GM12878 (cell line): ENCODE measurements around the gene EPB42. TPM values are rescaled to one million over a fixed set of nuclear protein-coding genes. Genes with fewer than 3 reads are reported as not detected.

Experiments
- ATAC-seq: fragments of 200-7000 bp; cut with Tn5 transposase; 3 replicates; pipeline ENCODE4 v1.9.1; 2020; ENCODE audit warnings: mild to moderate bottlenecking, moderate library complexity
- BruUV-seq: library from RNA; stranded (reverse); fragments of 400-500 nt; replicated peaks from 2 replicates; lab custom pipeline; 2021; lab: Mats Ljungman, UMichigan
- CTCF ChIA-PET: fragments of 300-600 bp; sonication (Branson Sonifier 250); formaldehyde crosslinking; extraction: SDS; loops from one replicate; lab custom pipeline; 2021; ENCODE audit warnings: inconsistent platforms; lab: Yijun Ruan, JAX
- POLR2A ChIA-PET: fragments of 350-600 bp; formaldehyde crosslinking; extraction: SDS; loops from one replicate; lab custom pipeline; 2021; ENCODE audit warnings: inconsistent platforms; lab: Charles Lee
- RAD21 ChIA-PET: fragments of 300-600 bp; sonication (Branson Sonifier 250); formaldehyde crosslinking; loops from one replicate; lab custom pipeline; 2023; ENCODE audit warnings: antibody characterized with exemption; ENCODE audit not compliant: unreplicated experiment; lab: Charles Lee
- SMC1A ChIA-PET: fragments of 300-600 bp; sonication (Branson Sonifier 250); formaldehyde crosslinking; loops from one replicate; lab custom pipeline; 2023; ENCODE audit not compliant: unreplicated experiment, uncharacterized antibody; lab: Charles Lee
- DNase-seq: peaks from one replicate; pipeline ENCODE4 v3.0.0-alpha.2; 2011; ENCODE audit warnings: low read depth, low spot score
- FAIRE-seq: peaks from 3 replicates; lab custom pipeline; 2011; peaks lifted over from hg19 to GRCh38; lab: Jason Lieb, UNC
- H2AFZ ChIP-seq: 2 replicates; pipeline ENCODE4 v1.6.0; 2011; ENCODE audit warnings: low read depth, low read length, control low read depth; ENCODE audit not compliant: control insufficient read depth
- H3K27ac ChIP-seq: 2 replicates; pipeline ENCODE4 v1.5.1; 2011; ENCODE audit warnings: control low read depth; ENCODE audit not compliant: control insufficient read depth, insufficient read depth
- H3K27me3 ChIP-seq, 2 experiments: replicated peaks in 1 of 2; 2 replicates each; pipeline versions ENCODE4 v1.6.0 to v1.6.1; 2011; ENCODE audit warnings: low read length in 1 of 2; ENCODE audit not compliant: control insufficient read depth in 2 of 2, insufficient read depth in 2 of 2
- H3K36me3 ChIP-seq, 2 experiments: 2 replicates each; pipeline ENCODE4 v1.5.1; 2011; ENCODE audit warnings: low read length in 1 of 2; ENCODE audit not compliant: control insufficient read depth in 2 of 2, insufficient read depth in 2 of 2
- H3K4me1 ChIP-seq: 2 replicates; pipeline ENCODE4 v1.6.1; 2011; ENCODE audit warnings: mild to moderate bottlenecking, low read length, moderate library complexity, mixed read lengths; ENCODE audit not compliant: control insufficient read depth, insufficient read depth
- H3K4me2 ChIP-seq: 2 replicates; pipeline ENCODE4 v1.6.0; 2011; ENCODE audit warnings: control low read depth; ENCODE audit not compliant: control insufficient read depth, insufficient read depth
- H3K4me3 ChIP-seq: fragments of 200-600 bp; sonication (generic); 2 replicates; pipeline ENCODE4 v1.5.1; 2016
- H3K79me2 ChIP-seq: 2 replicates; pipeline ENCODE4 v1.6.0; 2011; ENCODE audit warnings: low read length; ENCODE audit not compliant: control insufficient read depth, insufficient read depth
- H3K9ac ChIP-seq: 2 replicates; pipeline ENCODE4 v1.8.0; 2011; ENCODE audit warnings: low read length, control low read depth, mixed read lengths; ENCODE audit not compliant: control insufficient read depth, insufficient read depth
- H3K9me3 ChIP-seq: replicated peaks from 3 replicates; pipeline ENCODE4 v1.5.1; 2011; ENCODE audit warnings: mild to moderate bottlenecking, low read length; ENCODE audit not compliant: control insufficient read depth, insufficient read depth
- H4K20me1 ChIP-seq: 2 replicates; pipeline ENCODE4 v1.6.0; 2011; ENCODE audit not compliant: control insufficient read depth, insufficient read depth
- DPF2 ChIP-seq: fragments of 450-650 bp; IDR thresholded peaks from 2 replicates; pipeline ENCODE4 v1.6.1; 2017; ENCODE audit warnings: mild to moderate bottlenecking
- ZNF687 ChIP-seq: fragments of 450-650 bp; IDR thresholded peaks from 2 replicates; pipeline ENCODE4 v1.6.1; 2017; ENCODE audit warnings: mild to moderate bottlenecking, moderate library complexity
- WGBS: methylation state at CpG from one replicate; pipeline ENCODE4 v1.1.6; 2016; ENCODE audit warnings: low lambda C conversion rate; ENCODE audit not compliant: insufficient replicate concordance, insufficient coverage; ENCODE audit errors: missing lambda C conversion rate; 5-methylcytosine and 5-hydroxymethylcytosine counted together
- in situ Hi-C: fragments of 300-500 bp; cut with MboI; formaldehyde crosslinking; loops from 9 replicates; pipeline ENCODE4 v1.14.3; 2018; ENCODE audit warnings: mixed read lengths
- intact Hi-C: fragments of 100-400 bp; cut with micrococcal nuclease; formaldehyde crosslinking; loops from one replicate; pipeline ENCODE4 v1.14.2; 2022; ENCODE audit not compliant: unreplicated experiment
- polyA plus RNA-seq, 11 experiments: library from polyadenylated mRNA; depleted of rRNA in 4 of 11; unstranded in 6 of 11; stranded (reverse) in 5 of 11; fragments of >200 nt; fragmentation: Nextera tagmentation in 4 of 11; fragmentation: Illumina TruSeq in 1 of 11; extraction: Ambion mirVana in 4 of 11; extraction: Trizol in 1 of 11; gene quantifications; 1 replicate in 1 of 11; 2 replicates in 10 of 11; pipeline versions ENCODE4 v1.2.1 to v1.2.3, GENCODE V29; 2011 to 2016; ENCODE audit warnings: inconsistent platforms in 2 of 11, missing spikeins in 2 of 11, low read depth in 1 of 11
- total RNA-seq, 4 experiments: library from RNA; depleted of rRNA in 3 of 4; stranded (reverse); fragments of >200 nt in 3 of 4; fragmentation: Illumina TruSeq in 1 of 4; extraction: Trizol in 1 of 4; gene quantifications; 2 replicates each; pipeline versions ENCODE4 v1.2.1 to v1.2.3, GENCODE V29; 2013 to 2021

Gene EPB42
- total and polyA plus RNA-seq, 10 of the 15 experiments (the other 5 are each of a cell fraction or from before 2014, with no cell fraction given): not detected

- Histone ChIP-seq H3K9me3 (no peaks in the 10 kb centered on the region), H3K9ac (no peak overlapping the region), H3K27ac (no peak overlapping the region), H2AFZ (no peak overlapping the region), H3K4me2 (no peak overlapping the region; the same call in 1 of the 2 replicates), H3K4me3 (no peak overlapping the region), H3K27me3 (no peaks in the 10 kb centered on the region), H3K36me3 (no peaks in the 10 kb centered on the region), H4K20me1 (no peaks in the 10 kb centered on the region), H3K4me1 (peaks cover 54% of the 10 kb centered on the region), H3K79me2 (no peaks in the 10 kb centered on the region)
- ChIA-PET POLR2A (interaction anchor here (0.6 to 1.3 kb wide), 5 partner anchors 9 to 23 kb away, joined by 3 to 9 read pairs (median 3); no protein-coding TSS in a partner anchor), RAD21 (interaction anchor here (0.9 to 7.9 kb wide), 6 partner anchors 9 to 143 kb away, joined by 3 to 76 read pairs (median 8); partner anchors contain the start of gene TGM5), CTCF (interaction anchor here (1.0 to 8.9 kb wide), 7 partner anchors 10 to 47 kb away, joined by 5 to 86 read pairs (median 7); no protein-coding TSS in a partner anchor), SMC1A (interaction anchor here (1.2 to 4.9 kb wide), 11 partner anchors 8 to 58 kb away, joined by 3 to 46 read pairs (median 5); no protein-coding TSS in a partner anchor)
- DNase-seq (no peak), FAIRE-seq (no peak), ATAC-seq (no peak)
- no TSS peak for BruUV-seq
- in situ Hi-C loops (no loop called here), intact Hi-C loops (no loop called here)
- 71% methylated on average over 2 of the region's 2 CpGs for WGBS
- TF ChIP-seq DPF2: no peak
- peak; percentile 17; the same call in 1 of the 2 replicates for TF ChIP-seq ZNF687
Measured at GRCh38 chr15:43250785-43251184, 30.0 kb upstream of the EPB42 start.
